Natural killer cell (primary cell): Measurements from ENCODE around the gene TELO2. TPM values are rescaled to one million over a fixed set of nuclear protein-coding genes. Genes with fewer than 3 reads are reported as not detected.

Experiments used
- ATAC-seq, 3 donors: fragments of 150-1000 bp in 2 of 3; fragments of 200-7000 bp in 1 of 3; cut with Tn5 transposase; 1 replicate in 1 of 3; 2 replicates in 2 of 3; pipeline ENCODE4 v1.10.0; 2021; ENCODE audit warnings: mild to moderate bottlenecking in 2 of 3, moderate library complexity in 2 of 3
- DNase-seq, 2 donors: peaks; one replicate each; pipeline versions ENCODE4 v3.0.0 to v3.0.0-alpha.2; 2013 to 2021; ENCODE audit warnings: mixed read lengths in 1 of 2
- H3K27ac ChIP-seq: one replicate; pipeline ENCODE4 v1.5.1; 2013; ENCODE audit warnings: mild to moderate bottlenecking, low read length
- H3K27me3 ChIP-seq: one replicate; pipeline ENCODE4 v1.6.1; 2013; ENCODE audit warnings: low read length; ENCODE audit not compliant: control insufficient read depth, insufficient read depth
- H3K36me3 ChIP-seq: one replicate; pipeline ENCODE4 v1.6.1; 2013; ENCODE audit warnings: low read length; ENCODE audit not compliant: control insufficient read depth, insufficient read depth
- H3K4me1 ChIP-seq: one replicate; pipeline ENCODE4 v1.6.1; 2013; ENCODE audit warnings: low read length; ENCODE audit not compliant: control insufficient read depth, insufficient read depth
- H3K4me3 ChIP-seq: one replicate; pipeline ENCODE4 v1.5.1; 2013; ENCODE audit warnings: low read length
- H3K9me3 ChIP-seq: one replicate; pipeline ENCODE4 v1.6.1; 2013; ENCODE audit warnings: low read length; ENCODE audit not compliant: control insufficient read depth, insufficient read depth
- H3K27ac Mint-ChIP-seq, 2 donors: one replicate each; pipeline ENCODE4 v1.8.0; 2022; ENCODE audit warnings: mild to moderate bottlenecking in 2 of 2, mixed read lengths in 2 of 2, moderate library complexity in 1 of 2
- H3K27me3 Mint-ChIP-seq, 2 donors: one replicate each; pipeline ENCODE4 v1.8.0; 2022; ENCODE audit warnings: low read depth in 2 of 2, mixed read lengths in 2 of 2
- H3K36me3 Mint-ChIP-seq: one replicate; pipeline ENCODE4 v1.8.0; 2022; ENCODE audit warnings: mixed read lengths
- H3K4me1 Mint-ChIP-seq, 2 donors: one replicate each; pipeline ENCODE4 v1.8.0; 2022; ENCODE audit warnings: mixed read lengths in 2 of 2
- H3K4me3 Mint-ChIP-seq: one replicate; pipeline ENCODE4 v1.8.0; 2022; ENCODE audit warnings: mild to moderate bottlenecking, moderate library complexity, mixed read lengths
- H3K9me3 Mint-ChIP-seq, 2 donors: one replicate each; pipeline ENCODE4 v1.8.0; 2022; ENCODE audit warnings: mixed read lengths in 2 of 2
- WGBS: methylation state at CpG from one replicate; pipeline ENCODE4 v1.1.7; 2013; ENCODE audit warnings: missing lambda C conversion rate; ENCODE audit not compliant: insufficient coverage; 5-methylcytosine and 5-hydroxymethylcytosine counted together
- intact Hi-C: fragments of 100-400 bp; cut with micrococcal nuclease; formaldehyde crosslinking; loops from one replicate; pipeline ENCODE4 v1.14.2; 2022
- total RNA-seq, 4 donors: library from RNA; stranded (reverse); fragments of 120-200 nt in 1 of 4; gene quantifications; one replicate each; pipeline versions ENCODE4 v1.2.3 to v1.2.4, GENCODE V29; 2013 to 2022
- TF ChIP-seq, protein P1 (sequence below): fragments of 200-600 bp; IDR thresholded peaks from one replicate; pipeline ENCODE4 v1.8.0; 2022; ENCODE audit warnings: antibody characterized with exemption

The TELO2 gene
- total RNA-seq, 3 donors from 2014 or later (not counting 1 experiment from before 2014, with no cell fraction given), result 45.5 to 50.0 (median 46.5) TPM

DNA sequence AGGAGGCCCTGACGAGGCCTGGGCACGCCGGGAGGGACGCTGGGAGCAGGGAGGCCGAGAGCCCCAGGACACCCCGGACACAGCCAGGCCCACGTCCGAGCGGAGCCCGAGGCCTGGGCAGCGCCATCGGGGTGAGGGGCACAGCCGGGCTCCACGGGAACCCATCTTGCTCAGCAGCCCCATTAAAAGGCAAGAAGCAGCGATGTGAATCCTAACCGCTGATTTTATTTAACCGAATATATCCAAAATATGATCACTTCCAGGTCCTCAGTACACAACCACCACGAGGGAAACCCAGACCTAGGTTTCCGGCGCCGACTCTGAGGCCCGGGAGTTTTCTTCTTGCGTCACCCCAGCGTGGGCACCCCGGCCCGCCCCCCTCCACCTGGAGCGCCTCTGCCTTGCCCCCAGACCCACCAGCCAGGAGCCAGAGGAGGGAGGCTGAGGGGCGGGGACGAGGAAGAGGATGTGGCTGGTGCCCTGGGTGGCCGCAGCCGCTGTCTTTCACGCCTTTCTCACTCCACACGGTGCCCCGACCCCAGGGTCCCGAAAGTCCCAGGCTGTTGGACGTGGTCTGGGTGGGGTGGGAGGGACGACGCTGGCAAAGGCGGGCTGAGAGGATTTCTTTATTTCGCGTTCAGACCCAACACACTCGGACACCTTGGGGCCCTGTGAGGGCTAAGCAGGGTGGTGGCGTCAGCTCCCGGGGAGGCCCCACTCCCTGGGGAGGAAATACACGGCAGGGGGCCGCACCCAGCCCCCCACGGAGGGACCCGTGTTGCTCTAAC is 48.2 kb upstream of the TELO2 start:
- H3K36me3 Mint-ChIP-seq, result no peaks in the 10 kb centered on the region
- H3K9me3 Mint-ChIP-seq, result no peaks in the 10 kb centered on the region
- H3K27ac Mint-ChIP-seq, result peak overlapping the region in 1 of 2 donors; percentile 72
- 78% methylated on average over 48 of the region's 48 CpGs for WGBS
- TF ChIP-seq, protein P1, sequence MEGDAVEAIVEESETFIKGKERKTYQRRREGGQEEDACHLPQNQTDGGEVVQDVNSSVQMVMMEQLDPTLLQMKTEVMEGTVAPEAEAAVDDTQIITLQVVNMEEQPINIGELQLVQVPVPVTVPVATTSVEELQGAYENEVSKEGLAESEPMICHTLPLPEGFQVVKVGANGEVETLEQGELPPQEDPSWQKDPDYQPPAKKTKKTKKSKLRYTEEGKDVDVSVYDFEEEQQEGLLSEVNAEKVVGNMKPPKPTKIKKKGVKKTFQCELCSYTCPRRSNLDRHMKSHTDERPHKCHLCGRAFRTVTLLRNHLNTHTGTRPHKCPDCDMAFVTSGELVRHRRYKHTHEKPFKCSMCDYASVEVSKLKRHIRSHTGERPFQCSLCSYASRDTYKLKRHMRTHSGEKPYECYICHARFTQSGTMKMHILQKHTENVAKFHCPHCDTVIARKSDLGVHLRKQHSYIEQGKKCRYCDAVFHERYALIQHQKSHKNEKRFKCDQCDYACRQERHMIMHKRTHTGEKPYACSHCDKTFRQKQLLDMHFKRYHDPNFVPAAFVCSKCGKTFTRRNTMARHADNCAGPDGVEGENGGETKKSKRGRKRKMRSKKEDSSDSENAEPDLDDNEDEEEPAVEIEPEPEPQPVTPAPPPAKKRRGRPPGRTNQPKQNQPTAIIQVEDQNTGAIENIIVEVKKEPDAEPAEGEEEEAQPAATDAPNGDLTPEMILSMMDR, result no peak
- H3K9me3 ChIP-seq, result no peaks in the 10 kb centered on the region
- H3K27me3 Mint-ChIP-seq, result no peaks in the 10 kb centered on the region
- H3K4me3 Mint-ChIP-seq, result no peak overlapping the region
- peak overlapping the region; percentile 68 for H3K27ac ChIP-seq
- DNase-seq, result no peak
- H3K4me1 Mint-ChIP-seq, result peaks cover 0 to 13% of the 10 kb centered on the region in 2 donors
- intact Hi-C loops, result no loop called here
- H3K36me3 ChIP-seq, result peaks cover 24% of the 10 kb centered on the region
- H3K4me3 ChIP-seq, result no peak overlapping the region
- peak in 2 of 3 donors; percentile 42 to 57 for ATAC-seq
- H3K4me1 ChIP-seq, result peaks cover 11% of the 10 kb centered on the region
- H3K27me3 ChIP-seq, result no peaks in the 10 kb centered on the region

DNA sequence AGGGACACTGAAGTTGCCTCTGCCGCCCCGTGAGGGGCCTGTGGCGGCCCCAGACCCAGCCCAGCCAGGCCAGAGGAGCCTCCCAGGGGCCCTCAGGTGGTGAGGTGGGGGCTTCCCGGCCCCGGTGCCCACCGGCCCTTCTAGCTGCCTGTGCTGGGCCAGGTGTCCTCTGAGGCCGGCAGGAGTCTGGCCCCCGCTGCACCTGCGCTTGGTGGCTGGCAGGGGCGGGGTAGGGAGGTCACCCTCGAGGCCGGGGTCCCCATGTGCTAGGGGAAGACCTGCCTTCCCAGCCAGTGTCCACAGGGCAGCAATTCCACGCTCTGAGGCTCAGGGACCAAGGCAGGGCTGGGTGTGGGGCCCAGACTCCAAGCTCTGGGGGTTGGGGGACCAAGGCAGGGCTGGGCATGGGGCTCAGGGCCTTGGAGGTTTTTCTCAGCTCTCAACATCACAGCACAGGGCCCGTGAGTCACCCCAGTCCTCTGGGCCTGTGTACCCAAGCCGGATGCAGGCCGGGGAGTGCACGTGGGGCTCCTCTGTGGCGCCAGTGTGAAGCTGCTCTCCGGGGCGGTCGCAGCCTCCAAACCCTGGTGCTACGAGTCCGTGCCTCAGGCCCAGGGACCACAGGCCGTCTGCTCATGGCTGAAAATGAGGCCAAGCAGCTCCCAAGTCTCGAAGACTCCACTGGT is 47.5 kb upstream of the TELO2 start:
- H3K4me1 ChIP-seq, result peaks cover 11% of the 10 kb centered on the region
- H3K9me3 Mint-ChIP-seq, result no peaks in the 10 kb centered on the region
- H3K27ac Mint-ChIP-seq, result peak overlapping the region in 1 of 2 donors; percentile 72
- ATAC-seq (peak in 1 of 3 donors; percentile 80), DNase-seq (no peak)
- H3K4me3 ChIP-seq, result no peak overlapping the region
- H3K27me3 ChIP-seq, result no peaks in the 10 kb centered on the region
- H3K4me3 Mint-ChIP-seq, result no peak overlapping the region
- intact Hi-C loops, result no loop called here
- H3K4me1 Mint-ChIP-seq, result peaks cover 0 to 20% of the 10 kb centered on the region in 2 donors
- no peaks in the 10 kb centered on the region for H3K27me3 Mint-ChIP-seq
- H3K9me3 ChIP-seq, result no peaks in the 10 kb centered on the region
- no peaks in the 10 kb centered on the region for H3K36me3 Mint-ChIP-seq
- 87% methylated on average over 25 of the region's 25 CpGs for WGBS
- H3K27ac ChIP-seq, result peak overlapping the region; percentile 68
- TF ChIP-seq, protein P1, result no peak
- peaks cover 26% of the 10 kb centered on the region for H3K36me3 ChIP-seq

DNA sequence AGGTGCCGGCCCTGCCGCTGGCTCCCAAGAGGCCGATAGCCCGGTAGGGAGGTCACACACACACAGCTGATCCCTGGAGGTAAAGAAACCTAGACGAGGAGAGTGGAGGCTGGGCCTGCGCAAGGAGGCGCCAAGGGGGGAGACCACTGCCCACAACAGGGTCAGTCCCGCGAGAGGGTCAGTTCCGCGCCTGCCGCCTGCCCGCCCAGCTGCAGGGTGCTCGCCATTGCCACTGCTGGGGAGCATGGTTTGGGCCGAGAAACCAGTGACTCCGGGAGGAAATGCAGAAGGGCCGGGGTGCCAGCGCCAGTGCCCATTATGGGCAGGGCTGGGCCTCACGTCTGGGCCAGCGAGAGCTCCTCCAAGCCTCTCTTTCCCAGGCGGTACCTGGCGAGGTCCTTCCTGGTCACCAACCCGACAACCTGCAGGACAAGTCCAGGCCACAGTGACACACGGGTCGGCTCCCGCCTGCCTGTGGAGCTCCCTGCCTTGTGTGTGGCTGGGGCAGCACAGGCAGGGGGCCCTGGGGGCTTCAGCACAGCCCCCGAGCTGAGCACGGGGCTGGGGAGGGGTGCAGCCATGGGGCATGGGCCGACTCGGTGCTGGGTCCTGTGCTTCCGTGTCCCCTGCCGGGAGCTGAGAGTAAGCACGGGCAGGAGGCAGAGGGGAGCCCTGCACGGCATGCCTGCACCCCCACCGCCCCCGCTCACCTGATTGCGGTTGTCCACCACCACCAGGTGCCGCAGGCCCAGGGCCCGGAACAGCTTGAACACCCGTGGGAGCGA is 46.7 kb upstream of the TELO2 start:
- Histone ChIP-seq H3K27ac (no peak overlapping the region), H3K36me3 (peaks cover 28% of the 10 kb centered on the region), H3K9me3 (no peaks in the 10 kb centered on the region), H3K4me3 (no peak overlapping the region), H3K4me1 (peaks cover 11% of the 10 kb centered on the region), H3K27me3 (no peaks in the 10 kb centered on the region)
- intact Hi-C loops, result no loop called here
- TF ChIP-seq, protein P1, result no peak
- DNase-seq (no peak), ATAC-seq (no peak)
- WGBS, result 96% methylated on average over 41 of the region's 41 CpGs
- H3K4me3 Mint-ChIP-seq, result no peak overlapping the region
- H3K4me1 Mint-ChIP-seq, result peaks cover 0 to 20% of the 10 kb centered on the region in 2 donors
- H3K9me3 Mint-ChIP-seq, result no peaks in the 10 kb centered on the region
- peak overlapping the region in 1 of 2 donors; percentile 72 for H3K27ac Mint-ChIP-seq
- H3K36me3 Mint-ChIP-seq, result no peaks in the 10 kb centered on the region
- no peaks in the 10 kb centered on the region for H3K27me3 Mint-ChIP-seq
